Uterus (tissue), 2 donors: ENCODE results near the gene C14orf180.

Experiments used
- POLR2A ChIP-seq, 2 donors: fragments of 450-650 bp; IDR thresholded peaks; one replicate each; pipeline ENCODE4 v1.6.1; 2016; ENCODE audit warnings: antibody characterized with exemption in 2 of 2, mild to moderate bottlenecking in 1 of 2, moderate library complexity in 1 of 2
- TF ChIP-seq, protein P1 (sequence below), 4 experiments: fragments of 200-600 bp in 2 of 4; fragments of 450-650 bp in 2 of 4; sonication (generic) in 2 of 4; IDR thresholded peaks; one replicate each; pipeline ENCODE4 v1.5.1; 2016 to 2019; ENCODE audit warnings: antibody characterized with exemption in 4 of 4, mild to moderate bottlenecking in 2 of 4, moderate library complexity in 1 of 4

DNA sequence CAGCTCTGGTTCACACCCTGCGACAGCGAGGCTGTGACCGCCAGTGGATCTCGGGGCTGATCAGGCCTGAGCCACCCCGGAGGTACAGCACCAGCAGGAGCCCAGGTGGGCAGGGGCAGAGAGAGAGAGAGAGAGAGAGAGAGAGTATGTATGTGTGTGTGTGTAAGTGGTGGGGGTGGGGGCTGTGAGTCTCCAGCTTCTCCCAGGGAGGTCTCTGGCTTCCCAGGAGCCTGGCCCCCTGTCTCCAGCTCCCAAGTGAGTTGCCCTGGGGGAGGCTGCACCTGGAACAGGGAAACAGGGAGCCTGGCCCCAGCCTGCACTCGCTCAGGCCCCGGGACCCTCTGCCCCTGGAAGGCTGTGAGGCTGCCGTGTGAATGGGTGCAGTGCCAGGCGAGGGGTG, 2.0 kb downstream of the C14orf180 start:
- TF ChIP-seq, protein P1, sequence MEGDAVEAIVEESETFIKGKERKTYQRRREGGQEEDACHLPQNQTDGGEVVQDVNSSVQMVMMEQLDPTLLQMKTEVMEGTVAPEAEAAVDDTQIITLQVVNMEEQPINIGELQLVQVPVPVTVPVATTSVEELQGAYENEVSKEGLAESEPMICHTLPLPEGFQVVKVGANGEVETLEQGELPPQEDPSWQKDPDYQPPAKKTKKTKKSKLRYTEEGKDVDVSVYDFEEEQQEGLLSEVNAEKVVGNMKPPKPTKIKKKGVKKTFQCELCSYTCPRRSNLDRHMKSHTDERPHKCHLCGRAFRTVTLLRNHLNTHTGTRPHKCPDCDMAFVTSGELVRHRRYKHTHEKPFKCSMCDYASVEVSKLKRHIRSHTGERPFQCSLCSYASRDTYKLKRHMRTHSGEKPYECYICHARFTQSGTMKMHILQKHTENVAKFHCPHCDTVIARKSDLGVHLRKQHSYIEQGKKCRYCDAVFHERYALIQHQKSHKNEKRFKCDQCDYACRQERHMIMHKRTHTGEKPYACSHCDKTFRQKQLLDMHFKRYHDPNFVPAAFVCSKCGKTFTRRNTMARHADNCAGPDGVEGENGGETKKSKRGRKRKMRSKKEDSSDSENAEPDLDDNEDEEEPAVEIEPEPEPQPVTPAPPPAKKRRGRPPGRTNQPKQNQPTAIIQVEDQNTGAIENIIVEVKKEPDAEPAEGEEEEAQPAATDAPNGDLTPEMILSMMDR (IDR thresholded peaks at IDR 0.05), result no peak
- no peak for TF ChIP-seq POLR2A (IDR thresholded peaks at IDR 0.05)
